ENCODE data around the gene CLPX. TPM values are rescaled to one million over a fixed set of nuclear protein-coding genes. Genes with fewer than 3 reads are reported as not detected.
"Not testable (repeated sequence)": the region's sequence is repeated elsewhere in the genome, so short reads cannot be mapped to it uniquely, and the experiment has no call there.

Gene CLPX
- total RNA-seq, 4 donors from 2014 or later, result 37.4 to 53.2 (median 39.8) TPM

DNA sequence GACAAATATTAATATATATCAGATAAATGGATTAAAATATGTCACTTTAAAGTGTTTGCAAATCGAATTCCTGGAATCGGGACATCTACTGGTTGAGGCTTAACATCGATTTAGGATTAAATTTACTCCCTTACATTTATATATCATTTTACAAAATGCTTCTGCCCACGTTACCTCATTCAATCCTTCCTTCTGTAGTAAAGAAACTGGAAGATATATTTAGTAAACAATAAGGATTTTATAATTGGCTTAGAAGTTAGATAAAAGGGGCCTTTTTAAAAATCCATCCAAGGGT, 1.3 kb downstream of the CLPX start:
- intact Hi-C loops (cut with DNase I), result no loop called here
- Histone ChIP-seq H3K27ac (replicated peaks in 1 of 4) (peak overlapping the region; percentile 96 to 98 (median 98)), H3K27me3 (no peaks in the 10 kb centered on the region), H3K36me3 (peaks cover 0 to 12% (median 6%) of the 10 kb centered on the region in 4 donors), H3K4me1 (peaks cover 29 to 50% (median 43%) of the 10 kb centered on the region in 4 donors), H3K9me3 (no peaks in the 10 kb centered on the region), H3K4me3 (peak overlapping the region; percentile 73 to 94 (median 86))
- 5% methylated on average over 4 of the region's 4 CpGs for WGBS
- TF ChIP-seq POLR2AphosphoS5 (IDR thresholded peaks at IDR 0.05), result no peak
- TF ChIP-seq POLR2A (IDR thresholded peaks at IDR 0.05; ENCODE audit: low read depth), result no peak
- TF ChIP-seq, protein P1, sequence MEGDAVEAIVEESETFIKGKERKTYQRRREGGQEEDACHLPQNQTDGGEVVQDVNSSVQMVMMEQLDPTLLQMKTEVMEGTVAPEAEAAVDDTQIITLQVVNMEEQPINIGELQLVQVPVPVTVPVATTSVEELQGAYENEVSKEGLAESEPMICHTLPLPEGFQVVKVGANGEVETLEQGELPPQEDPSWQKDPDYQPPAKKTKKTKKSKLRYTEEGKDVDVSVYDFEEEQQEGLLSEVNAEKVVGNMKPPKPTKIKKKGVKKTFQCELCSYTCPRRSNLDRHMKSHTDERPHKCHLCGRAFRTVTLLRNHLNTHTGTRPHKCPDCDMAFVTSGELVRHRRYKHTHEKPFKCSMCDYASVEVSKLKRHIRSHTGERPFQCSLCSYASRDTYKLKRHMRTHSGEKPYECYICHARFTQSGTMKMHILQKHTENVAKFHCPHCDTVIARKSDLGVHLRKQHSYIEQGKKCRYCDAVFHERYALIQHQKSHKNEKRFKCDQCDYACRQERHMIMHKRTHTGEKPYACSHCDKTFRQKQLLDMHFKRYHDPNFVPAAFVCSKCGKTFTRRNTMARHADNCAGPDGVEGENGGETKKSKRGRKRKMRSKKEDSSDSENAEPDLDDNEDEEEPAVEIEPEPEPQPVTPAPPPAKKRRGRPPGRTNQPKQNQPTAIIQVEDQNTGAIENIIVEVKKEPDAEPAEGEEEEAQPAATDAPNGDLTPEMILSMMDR (IDR thresholded peaks at IDR 0.05), result no peak
- no peak for TF ChIP-seq EP300 (IDR thresholded peaks at IDR 0.05)
- no peak for DNase-seq (ENCODE audit: extremely low spot score)

DNA sequence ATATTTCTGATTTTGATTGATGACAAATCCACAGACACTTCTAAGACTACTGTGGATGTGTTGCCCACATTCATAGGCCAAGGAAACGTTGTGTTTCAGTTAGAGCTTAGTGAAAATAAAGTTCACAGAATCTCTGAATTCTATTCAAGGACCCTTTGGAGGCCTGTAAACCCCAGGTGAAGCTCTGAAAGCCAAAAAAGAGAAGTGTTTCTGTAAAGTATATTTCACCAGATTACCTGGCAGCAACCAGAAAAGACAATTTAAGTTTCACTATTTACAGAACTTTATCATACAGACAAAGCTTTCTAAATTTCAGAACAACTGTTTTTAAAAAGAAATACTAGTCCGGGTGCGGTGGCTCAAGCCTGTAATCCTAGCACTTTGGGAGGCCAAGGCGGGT, 2.6 kb downstream of the CLPX start:
- no peak for DNase-seq (ENCODE audit: extremely low spot score)
- TF ChIP-seq, protein P1 (IDR thresholded peaks at IDR 0.05), result no peak
- TF ChIP-seq EP300 (IDR thresholded peaks at IDR 0.05) (no peak), POLR2A (IDR thresholded peaks at IDR 0.05; ENCODE audit: low read depth) (no peak), POLR2AphosphoS5 (IDR thresholded peaks at IDR 0.05) (no peak)
- WGBS, result 79% methylated on average over 4 of the region's 4 CpGs
- Histone ChIP-seq H3K4me1 (peaks cover 29 to 54% (median 43%) of the 10 kb centered on the region in 4 donors), H3K9me3 (no peaks in the 10 kb centered on the region), H3K27ac (replicated peaks in 1 of 4) (peak overlapping the region; percentile 96 to 98 (median 98)), H3K4me3 (peak overlapping the region; percentile 73 to 94 (median 86)), H3K36me3 (peaks cover 9 to 25% (median 17%) of the 10 kb centered on the region in 4 donors), H3K27me3 (no peaks in the 10 kb centered on the region)
- intact Hi-C loops (cut with DNase I), result no loop called here

DNA sequence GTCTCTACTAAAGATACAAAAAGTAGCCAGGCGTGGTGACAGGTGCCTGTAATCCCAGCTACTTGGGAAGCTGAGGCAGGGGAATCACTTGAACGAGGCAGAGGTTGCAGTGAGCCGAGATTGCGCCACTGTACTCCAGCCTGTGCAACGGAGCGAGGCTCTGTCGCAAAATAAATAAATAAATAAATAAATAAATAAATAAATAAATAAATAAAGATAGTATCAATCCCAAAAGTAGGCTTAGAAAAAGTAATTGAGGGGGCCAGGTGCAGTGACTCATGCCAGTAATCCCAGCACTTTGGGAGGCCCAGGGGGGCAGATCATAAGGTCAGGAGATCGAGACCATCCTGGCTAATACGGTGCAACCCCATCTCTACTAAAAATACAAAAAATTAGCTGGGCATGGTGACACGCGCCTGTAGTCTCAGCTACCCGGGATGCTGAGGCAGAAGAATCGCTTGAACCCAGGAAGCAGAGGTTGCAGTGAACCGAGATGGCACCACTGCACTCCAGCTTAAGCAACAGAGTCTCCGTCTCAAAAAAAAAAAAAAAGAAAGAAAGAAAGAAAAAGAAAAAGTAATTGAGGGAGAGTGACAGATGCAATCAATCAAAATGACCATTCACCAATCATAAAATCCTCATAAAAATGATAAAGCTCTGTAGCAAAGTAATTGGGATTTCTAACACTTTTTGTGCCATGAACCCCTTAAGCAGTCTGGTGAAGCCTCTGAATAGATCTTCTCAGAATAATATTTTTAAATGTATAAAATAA, 3.4 kb downstream of the CLPX start:
- H3K27me3 ChIP-seq; H3K4me3 ChIP-seq; intact Hi-C loops (cut with DNase I); DNase-seq (ENCODE audit: extremely low spot score); H3K27ac ChIP-seq (replicated peaks in 1 of 4); H3K9me3 ChIP-seq: not testable (repeated sequence)
- 82% methylated on average over 15 of the region's 15 CpGs for WGBS
- Histone ChIP-seq H3K36me3 (peaks cover 16 to 32% (median 24%) of the 10 kb centered on the region in 4 donors), H3K4me1 (peaks cover 29 to 54% (median 43%) of the 10 kb centered on the region in 4 donors)

DNA sequence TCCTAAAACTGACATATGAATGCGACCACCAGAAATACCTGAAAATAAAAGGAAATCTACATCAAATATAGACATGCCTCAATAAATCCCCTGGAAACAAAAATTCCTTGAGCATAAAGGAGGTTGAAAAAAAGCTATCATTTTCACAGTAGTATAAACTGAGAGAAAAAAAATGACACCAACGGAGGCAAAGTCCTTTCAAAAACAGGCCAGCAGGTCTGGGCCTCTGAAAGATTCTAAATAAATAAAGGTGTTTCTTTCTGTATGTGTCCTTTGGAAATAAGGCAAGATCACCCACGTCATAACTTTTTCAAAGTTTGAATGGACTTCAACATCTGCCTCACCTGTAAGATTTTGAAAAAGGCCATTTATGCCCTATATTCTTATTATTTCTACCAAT, 5.0 kb downstream of the CLPX start:
- 81% methylated on average over 3 of the region's 3 CpGs for WGBS

DNA sequence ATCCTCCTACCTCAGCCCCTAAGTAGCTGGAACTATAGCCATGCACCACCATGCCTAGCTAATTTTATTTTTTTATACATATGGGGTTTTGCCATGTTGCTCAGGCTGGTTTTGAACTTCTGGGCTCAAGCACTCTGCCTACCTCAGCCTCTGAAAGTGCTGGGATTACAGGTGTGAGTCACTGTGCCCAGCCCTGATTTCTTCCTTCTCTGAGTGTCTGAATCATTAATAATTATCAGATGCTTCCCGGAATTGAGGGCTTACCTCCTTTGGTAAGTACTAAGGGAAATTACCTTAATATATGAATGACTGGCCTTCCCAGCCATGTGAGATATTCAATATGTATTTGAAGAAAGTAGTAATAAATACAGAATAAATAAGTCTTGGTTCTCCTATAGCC, 7.2 kb downstream of the CLPX start:
- no peaks in the 10 kb centered on the region for H3K27me3 ChIP-seq
- no peak for TF ChIP-seq EP300 (IDR thresholded peaks at IDR 0.05)
- TF ChIP-seq POLR2A (IDR thresholded peaks at IDR 0.05; ENCODE audit: low read depth), result no peak
- TF ChIP-seq POLR2AphosphoS5 (IDR thresholded peaks at IDR 0.05), result no peak
- TF ChIP-seq, protein P1 (IDR thresholded peaks at IDR 0.05), result no peak
- H3K36me3 ChIP-seq, result peaks cover 20 to 68% (median 47%) of the 10 kb centered on the region in 4 donors
- H3K4me3 ChIP-seq, result no peak overlapping the region
- no peak for DNase-seq (ENCODE audit: extremely low spot score)
- H3K27ac ChIP-seq (replicated peaks in 1 of 4), result no peak overlapping the region
- no peaks in the 10 kb centered on the region for H3K9me3 ChIP-seq
- 61% methylated on average over 1 of the region's 1 CpG for WGBS
- intact Hi-C loops (cut with DNase I), result no loop called here
- H3K4me1 ChIP-seq, result peaks cover 21 to 39% (median 27%) of the 10 kb centered on the region in 4 donors

More for the DNA sequence above, 5.0 kb downstream of the CLPX start:
- intact Hi-C loops (cut with DNase I), result no loop called here
- TF ChIP-seq POLR2A (IDR thresholded peaks at IDR 0.05; ENCODE audit: low read depth) (no peak), POLR2AphosphoS5 (IDR thresholded peaks at IDR 0.05) (no peak), EP300 (IDR thresholded peaks at IDR 0.05) (no peak)
- TF ChIP-seq, protein P1 (IDR thresholded peaks at IDR 0.05), result no peak
- no peaks in the 10 kb centered on the region for H3K9me3 ChIP-seq
- no peak for DNase-seq (ENCODE audit: extremely low spot score)
- peaks cover 29 to 50% (median 36%) of the 10 kb centered on the region in 4 donors for H3K4me1 ChIP-seq
- no peaks in the 10 kb centered on the region for H3K27me3 ChIP-seq
- no peak overlapping the region for H3K4me3 ChIP-seq
- H3K27ac ChIP-seq (replicated peaks in 1 of 4), result no peak overlapping the region
- peaks cover 20 to 48% (median 35%) of the 10 kb centered on the region in 4 donors for H3K36me3 ChIP-seq

All from esophagus muscularis mucosa (tissue), 4 donors.